ENCODE results near the gene TRIM56.

DNA sequence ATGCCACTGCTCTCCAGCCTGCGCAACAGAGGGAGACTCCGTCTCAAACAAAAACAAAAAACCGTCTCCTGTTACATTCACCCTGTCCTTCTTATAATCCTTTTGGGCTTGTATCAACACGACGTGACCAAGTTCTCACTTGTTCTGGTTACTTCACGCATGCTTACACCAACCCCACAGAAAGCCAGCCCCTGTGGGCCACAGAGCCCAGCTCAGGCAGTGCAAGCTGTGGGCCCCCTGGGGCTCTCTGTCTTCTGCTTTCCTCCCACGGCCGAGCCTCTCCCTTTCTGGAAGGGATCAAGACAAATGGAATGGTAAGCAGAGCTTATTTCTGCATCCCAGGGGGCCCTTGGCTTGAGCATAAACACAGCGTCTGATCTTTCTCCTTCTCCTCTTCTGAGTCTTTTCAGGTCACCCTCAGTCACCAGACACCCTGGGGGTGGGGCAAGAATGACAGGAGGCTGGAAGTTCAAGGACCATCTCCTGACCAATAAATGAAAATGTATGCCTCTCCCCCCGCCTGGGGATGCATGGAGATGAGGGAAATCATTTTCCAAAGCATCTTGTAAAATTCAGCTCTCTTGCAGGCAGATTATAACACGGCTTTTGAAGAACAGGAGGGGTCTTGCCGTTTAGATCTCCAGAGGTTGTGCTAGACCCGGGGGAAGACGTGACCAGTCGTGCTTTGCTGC, 19.0 kb upstream of the TRIM56 start:
- no peak for TF ChIP-seq POLR2AphosphoS5 (IDR thresholded peaks at IDR 0.05; ENCODE audit: low read depth, low read length)
- no peak for TF ChIP-seq SIN3A (IDR thresholded peaks at IDR 0.05; ENCODE audit: borderline replicate concordance, insufficient read depth, low read length)
- TF ChIP-seq TAF1 (IDR thresholded peaks at IDR 0.05; ENCODE audit: borderline replicate concordance, insufficient read depth, low read length): no peak

Data from PFSK-1 (cell line).